Endothelial cell of umbilical vein (primary cell): ENCODE results near the gene SGSM1. TPM values are rescaled to one million over a fixed set of nuclear protein-coding genes. Genes with fewer than 3 reads are reported as not detected.
"Not testable (repeated sequence)": the region's sequence is repeated elsewhere in the genome, so short reads cannot be mapped to it uniquely, and the experiment has no call there.

Experiments used
- BruUV-seq: library from RNA; stranded (reverse); fragments of 400-500 nt; replicated peaks from 2 replicates; lab custom pipeline; 2021; lab: Mats Ljungman, UMichigan
- CTCF ChIA-PET: fragments of 300-600, 350-600 bp; sonication (Branson Sonifier 250); formaldehyde crosslinking; loops from one replicate; lab custom pipeline; 2021; ENCODE audit warnings: antibody characterized with exemption, inconsistent platforms; lab: Charles Lee
- POLR2A ChIA-PET: fragments of 300-600, 350-600 bp; sonication (Branson Sonifier 250); formaldehyde crosslinking; loops from one replicate; lab custom pipeline; 2021; ENCODE audit warnings: antibody characterized with exemption, inconsistent platforms; lab: Charles Lee
- DNase-seq: peaks from one replicate; pipeline ENCODE4 v3.0.0-alpha.2; 2011; ENCODE audit warnings: low read depth, low spot score
- FAIRE-seq: peaks from 2 replicates; lab custom pipeline; 2011; peaks lifted over from hg19 to GRCh38; lab: Jason Lieb, UNC
- H2AFZ ChIP-seq: 2 replicates; pipeline ENCODE4 v1.6.0; 2012; ENCODE audit warnings: low read depth, low read length, control low read depth, inconsistent platforms
- H3K27ac ChIP-seq: 2 replicates; pipeline ENCODE4 v1.5.1; 2011; ENCODE audit warnings: low read depth, mild to moderate bottlenecking, control low read depth, low read length, moderate library complexity; ENCODE audit not compliant: insufficient read depth
- H3K27me3 ChIP-seq, 2 experiments: 2 replicates each; pipeline versions ENCODE4 v1.6.0 to v1.6.1; 2011; ENCODE audit warnings: low read length in 2 of 2, mixed read lengths in 1 of 2; ENCODE audit not compliant: control insufficient read depth in 2 of 2, insufficient read depth in 2 of 2
- H3K36me3 ChIP-seq, 2 experiments: 2 replicates in 1 of 2; 3 replicates in 1 of 2; pipeline ENCODE4 v1.5.1; 2011; ENCODE audit warnings: low read length in 2 of 2, mild to moderate bottlenecking in 1 of 2, moderate library complexity in 1 of 2; ENCODE audit not compliant: control insufficient read depth in 2 of 2, insufficient read depth in 2 of 2; ENCODE audit errors: extremely low read depth in 1 of 2
- H3K4me1 ChIP-seq: 3 replicates; pipeline ENCODE4 v1.5.1; 2011; ENCODE audit warnings: mild to moderate bottlenecking, low read length; ENCODE audit not compliant: control insufficient read depth, insufficient read depth; ENCODE audit errors: extremely low read depth
- H3K4me2 ChIP-seq: 2 replicates; pipeline ENCODE4 v1.6.1; 2011; ENCODE audit warnings: low read length, control low read depth, mixed read lengths; ENCODE audit not compliant: insufficient read depth
- H3K4me3 ChIP-seq, 3 experiments: fragments of 200-600 bp in 1 of 3; sonication (generic), shearing (Covaris generic) in 1 of 3; replicated peaks in 1 of 3; 2 replicates each; pipeline ENCODE4 v1.5.1; 2011 to 2016; ENCODE audit warnings: control low read depth in 3 of 3, low read length in 3 of 3, mild to moderate bottlenecking in 2 of 3, inconsistent platforms in 1 of 3, low read depth in 1 of 3, moderate library complexity in 1 of 3; ENCODE audit not compliant: insufficient read depth in 1 of 3
- H3K79me2 ChIP-seq: 2 replicates; pipeline ENCODE4 v1.6.0; 2012; ENCODE audit warnings: low read length, inconsistent platforms; ENCODE audit not compliant: control insufficient read depth, insufficient read depth
- H3K9ac ChIP-seq: replicated peaks from 2 replicates; pipeline ENCODE3; 2011; ENCODE audit warnings: low read length, control low read depth; ENCODE audit not compliant: insufficient read depth; ENCODE audit errors: extremely low read depth
- H3K9me1 ChIP-seq: replicated peaks from 3 replicates; pipeline ENCODE4 v1.6.0; 2011; ENCODE audit warnings: mild to moderate bottlenecking, low read length; ENCODE audit not compliant: control insufficient read depth, insufficient read depth; ENCODE audit errors: extremely low read depth
- H3K9me3 ChIP-seq: replicated peaks from 2 replicates; pipeline ENCODE4 v1.5.1; 2012; ENCODE audit warnings: low read length, inconsistent platforms; ENCODE audit not compliant: control insufficient read depth, insufficient read depth
- H4K20me1 ChIP-seq: replicated peaks from 2 replicates; pipeline ENCODE3; 2011; ENCODE audit warnings: mild to moderate bottlenecking, low read length; ENCODE audit not compliant: control insufficient read depth, insufficient read depth; ENCODE audit errors: extremely low read depth
- CTCF ChIP-seq, 2 donors: IDR thresholded peaks; 1 replicate in 1 of 2; 2 replicates in 1 of 2; pipeline ENCODE4 v1.5.1; 2011; ENCODE audit warnings: low read length in 2 of 2, mild to moderate bottlenecking in 2 of 2, moderate library complexity in 2 of 2, control low read depth in 1 of 2, inconsistent platforms in 1 of 2, low read depth in 1 of 2; ENCODE audit not compliant: insufficient read depth in 1 of 2; ENCODE audit errors: extremely low read depth in 1 of 2
- EZH2 ChIP-seq: IDR thresholded peaks from 2 replicates; pipeline ENCODE4 v1.6.1; 2012; ENCODE audit warnings: borderline replicate concordance, low read depth, mild to moderate bottlenecking, moderate library complexity, low read length, inconsistent platforms; ENCODE audit not compliant: severe bottlenecking
- FOS ChIP-seq: IDR thresholded peaks from 2 replicates; pipeline ENCODE4 v1.6.1; 2011; ENCODE audit warnings: mild to moderate bottlenecking, low read length, moderate library complexity, borderline replicate concordance; ENCODE audit not compliant: insufficient read depth
- GATA2 ChIP-seq: IDR thresholded peaks from 2 replicates; pipeline ENCODE4 v1.7.0; 2011; ENCODE audit warnings: low read depth, mild to moderate bottlenecking, moderate library complexity, mixed read lengths, low read length; ENCODE audit not compliant: insufficient read length, insufficient read depth
- JUN ChIP-seq: IDR thresholded peaks from 2 replicates; pipeline ENCODE4 v1.6.1; 2011; ENCODE audit warnings: borderline replicate concordance, low read depth; ENCODE audit not compliant: insufficient read length, insufficient read depth
- MAX ChIP-seq: IDR thresholded peaks from 2 replicates; pipeline ENCODE4 v1.6.1; 2011; ENCODE audit not compliant: insufficient read depth, insufficient read length
- MYC ChIP-seq: IDR thresholded peaks from one replicate; pipeline ENCODE4 v1.6.1; 2011; ENCODE audit warnings: mild to moderate bottlenecking, low read depth, low read length
- POLR2A ChIP-seq: IDR thresholded peaks from 2 replicates; pipeline ENCODE4 v1.6.1; 2012; ENCODE audit warnings: low read depth, mild to moderate bottlenecking, control low read depth, low read length
- POLR2AphosphoS5 ChIP-seq: IDR thresholded peaks from 2 replicates; pipeline ENCODE4 v1.6.1; 2012; ENCODE audit warnings: low read depth, mild to moderate bottlenecking, control low read depth, low read length, moderate library complexity; ENCODE audit not compliant: insufficient read depth
- dilution Hi-C: fragments of 300-500 bp; cut with MboI; formaldehyde crosslinking; loops from one replicate; pipeline ENCODE4 v1.15.0; 2019; ENCODE audit warnings: low sequenced_read_pairs; ENCODE audit not compliant: extremely low pct_ligation_motif_present
- intact Hi-C: fragments of 100-400 bp; cut with micrococcal nuclease; formaldehyde crosslinking; loops from one replicate; pipeline ENCODE4 v1.10.0; 2022
- polyA plus RNA-seq, 4 experiments: library from polyadenylated mRNA; depleted of rRNA in 3 of 4; stranded (reverse) in 3 of 4; unstranded in 1 of 4; fragments of >200 nt; gene quantifications; 2 replicates each; pipeline versions ENCODE4 v1.2.1 to v1.2.3, GENCODE V29; 2011 to 2012; ENCODE audit warnings: missing spikeins in 1 of 4
- total RNA-seq: library from RNA; stranded (reverse); gene quantifications from 2 replicates; pipeline ENCODE4 v1.2.3, GENCODE V29; 2021

SGSM1 gene
- total and polyA plus RNA-seq, 2 donors (not counting 3 experiments of a cell fraction or from before 2014, with no cell fraction given) = 0.10 to 1.1 TPM

- intact Hi-C loops = loop anchor here (5.0 kb wide), 1 partner anchor 69 kb away; no protein-coding TSS in a partner anchor
- no peak overlapping the region for H2AFZ ChIP-seq
- no TSS peak for BruUV-seq
- ChIA-PET CTCF (no interaction called here), POLR2A (interaction anchor here (0.6 kb wide), 1 partner anchor 150 kb away, joined by 3 read pairs; no protein-coding TSS in a partner anchor)
- H3K36me3 ChIP-seq = no peaks in the 10 kb centered on the region
- no peak overlapping the region for H3K4me2 ChIP-seq
- dilution Hi-C loops = no loop called here
- no peaks in the 10 kb centered on the region for H3K9me3 ChIP-seq
- DNase-seq = no peak
- no peak overlapping the region for H3K27ac ChIP-seq
- H3K27me3 ChIP-seq = no peaks in the 10 kb centered on the region
- H3K9ac ChIP-seq = no peak overlapping the region
- no peaks in the 10 kb centered on the region for H4K20me1 ChIP-seq
- no peaks in the 10 kb centered on the region for H3K9me1 ChIP-seq
- H3K4me3 ChIP-seq = no peak overlapping the region
- no peaks in the 10 kb centered on the region for H3K4me1 ChIP-seq
- H3K79me2 ChIP-seq = no peaks in the 10 kb centered on the region
- TF ChIP-seq JUN = no peak
- TF ChIP-seq POLR2A = no peak
- TF ChIP-seq POLR2AphosphoS5 = no peak
- no peak for TF ChIP-seq MYC
- no peak for TF ChIP-seq CTCF (IDR thresholded peaks at IDR 0.05; ENCODE audit: extremely low read depth in 1 of 2, insufficient read depth in 1 of 2, low read depth in 1 of 2, low read length in 2 of 2)
- no peak for TF ChIP-seq MAX
- TF ChIP-seq FOS = no peak
- TF ChIP-seq GATA2 = no peak
- no peak for TF ChIP-seq EZH2
- FAIRE-seq = no peak
Measured at GRCh38 chr22:24836282-24836681, 30.3 kb downstream of the SGSM1 start.

- intact Hi-C loops = loop anchor here (5.0 kb wide), 1 partner anchor 70 kb away; no protein-coding TSS in a partner anchor
- DNase-seq, H3K4me3 ChIP-seq, H3K4me1 ChIP-seq, dilution Hi-C loops, H3K27me3 ChIP-seq, FAIRE-seq, H3K36me3 ChIP-seq, H3K9me1 ChIP-seq, H3K4me2 ChIP-seq, H4K20me1 ChIP-seq, H2AFZ ChIP-seq, H3K27ac ChIP-seq, POLR2A ChIA-PET, BruUV-seq, H3K9ac ChIP-seq, H3K79me2 ChIP-seq, H3K9me3 ChIP-seq: not testable (repeated sequence)
- CTCF ChIA-PET = interaction anchor here (1.0 to 2.0 kb wide), 8 partner anchors 8 to 81 kb away, joined by 3 to 13 read pairs (median 6); no protein-coding TSS in a partner anchor
Measured at GRCh38 chr22:24837517-24837916, 31.5 kb downstream of the SGSM1 start.
